Measurements from ENCODE around the gene EVA1A.

GRCh38 chr2:75506101-75506697, 54.5 kb downstream of the EVA1A start:
- TF ChIP-seq CTCF (conservative IDR thresholded peaks at IDR 0.05), result no peak
- TF ChIP-seq EZH2 (IDR thresholded peaks at IDR 0.05; ENCODE audit: low read depth), result no peak
